Thyroid gland (tissue), 4 donors: ENCODE results near the gene MCCC1. TPM values are rescaled to one million over a fixed set of nuclear protein-coding genes. Genes with fewer than 3 reads are reported as not detected.

Experiments
- DNase-seq, 2 donors: peaks; one replicate each; pipeline ENCODE4 v3.0.0-alpha.2; 2019
- H3K27ac ChIP-seq, 3 donors: fragments of 200-600 bp; sonication (generic); 1 replicate in 2 of 3; 2 replicates in 1 of 3; pipeline ENCODE4 v1.5.1; 2016 to 2019; ENCODE audit warnings: mild to moderate bottlenecking in 1 of 3, moderate library complexity in 1 of 3
- H3K27me3 ChIP-seq: fragments of 200-600 bp; sonication (generic); one replicate; pipeline ENCODE4 v1.5.1; 2019
- H3K36me3 ChIP-seq, 2 donors: fragments of 200-600 bp; sonication (generic); one replicate each; pipeline ENCODE4 v1.5.1; 2016 to 2019
- H3K4me1 ChIP-seq, 2 donors: fragments of 200-600 bp; sonication (generic); one replicate each; pipeline ENCODE4 v1.5.1; 2017 to 2019
- H3K4me3 ChIP-seq, 3 donors: fragments of 200-600 bp; sonication (generic); replicated peaks in 1 of 3; 1 replicate in 2 of 3; 2 replicates in 1 of 3; pipeline ENCODE4 v1.5.1; 2016; ENCODE audit warnings: mild to moderate bottlenecking in 1 of 3
- H3K9me3 ChIP-seq: fragments of 200-600 bp; sonication (generic); one replicate; pipeline ENCODE4 v1.5.1; 2017
- CTCF ChIP-seq, 6 experiments: fragments of 200-600 bp in 3 of 6; fragments of 450-650 bp in 3 of 6; sonication (generic) in 3 of 6; IDR thresholded peaks; one replicate each; pipeline ENCODE4 v1.5.1; 2016 to 2019; ENCODE audit warnings: antibody characterized with exemption in 6 of 6, mild to moderate bottlenecking in 2 of 6, inconsistent platforms in 1 of 6, moderate library complexity in 1 of 6
- POLR2A ChIP-seq, 2 donors: fragments of 450-650 bp; IDR thresholded peaks; one replicate each; pipeline ENCODE4 v1.6.1; 2017; ENCODE audit warnings: antibody characterized with exemption in 2 of 2, mild to moderate bottlenecking in 2 of 2, moderate library complexity in 1 of 2
- WGBS, 2 donors: methylation state at CpG; one replicate each; pipeline ENCODE4 v1.1.5; 2017; 5-methylcytosine and 5-hydroxymethylcytosine counted together
- intact Hi-C: fragments of 100-400 bp; cut with DNase I; formaldehyde crosslinking; loops from one replicate; pipeline ENCODE4 v1.15.1; 2023
- total RNA-seq, 4 donors: library from RNA; depleted of rRNA; stranded (reverse); fragments of >200 nt; gene quantifications; one replicate each; pipeline ENCODE4 v1.2.3, GENCODE V29; 2016

Gene MCCC1
- total RNA-seq, 4 donors from 2014 or later = 32.9 to 59.6 (median 46.3) TPM

- H3K27me3 ChIP-seq = no peaks in the 10 kb centered on the region
- TF ChIP-seq CTCF (IDR thresholded peaks at IDR 0.05) (no peak), POLR2A (IDR thresholded peaks at IDR 0.05) (no peak)
- peaks cover 27 to 36% of the 10 kb centered on the region in 2 donors for H3K36me3 ChIP-seq
- WGBS, 2 donors = 90 to 92% methylated on average over 12 of the region's 12 CpGs
- H3K4me3 ChIP-seq = no peak overlapping the region
- DNase-seq = no peak
- intact Hi-C loops = no loop called here
- no peaks in the 10 kb centered on the region for H3K4me1 ChIP-seq
- H3K9me3 ChIP-seq = no peaks in the 10 kb centered on the region
- no peak overlapping the region for H3K27ac ChIP-seq
Observed at GRCh38 chr3:183038757-183039156, 60.5 kb downstream of the MCCC1 start.

- intact Hi-C loops = no loop called here
- Histone ChIP-seq H3K36me3 (peaks cover 27 to 38% of the 10 kb centered on the region in 2 donors), H3K27ac (no peak overlapping the region), H3K9me3 (no peaks in the 10 kb centered on the region), H3K4me3 (no peak overlapping the region), H3K4me1 (no peaks in the 10 kb centered on the region), H3K27me3 (no peaks in the 10 kb centered on the region)
- no peak for DNase-seq
- TF ChIP-seq CTCF (IDR thresholded peaks at IDR 0.05) (no peak), POLR2A (IDR thresholded peaks at IDR 0.05) (no peak)
- WGBS, 2 donors = 95 to 100% methylated on average over 2 of the region's 2 CpGs
Observed at GRCh38 chr3:183038221-183038620, 61.1 kb downstream of the MCCC1 start.

GRCh38 chr3:183033746-183034145 lies 65.5 kb downstream of the MCCC1 start:
- H3K4me1 ChIP-seq = no peaks in the 10 kb centered on the region
- intact Hi-C loops = no loop called here
- H3K27me3 ChIP-seq = no peaks in the 10 kb centered on the region
- H3K36me3 ChIP-seq = peaks cover 22 to 28% of the 10 kb centered on the region in 2 donors
- H3K27ac ChIP-seq = no peak overlapping the region
- DNase-seq = no peak
- H3K4me3 ChIP-seq = no peak overlapping the region
- TF ChIP-seq POLR2A (IDR thresholded peaks at IDR 0.05) (no peak), CTCF (IDR thresholded peaks at IDR 0.05) (no peak)
- WGBS, 2 donors = 94 to 95% methylated on average over 2 of the region's 2 CpGs
- no peaks in the 10 kb centered on the region for H3K9me3 ChIP-seq

GRCh38 chr3:183032880-183033555 lies 66.3 kb downstream of the MCCC1 start:
- H3K27ac ChIP-seq = no peak overlapping the region
- DNase-seq = no peak
- TF ChIP-seq POLR2A (IDR thresholded peaks at IDR 0.05) (no peak), CTCF (IDR thresholded peaks at IDR 0.05) (no peak)
- 95 to 97% methylated on average over 6 of the region's 6 CpGs for WGBS, 2 donors
- H3K4me1 ChIP-seq = no peaks in the 10 kb centered on the region
- intact Hi-C loops = no loop called here
- no peak overlapping the region for H3K4me3 ChIP-seq
- no peaks in the 10 kb centered on the region for H3K9me3 ChIP-seq
- peaks cover 17 to 32% of the 10 kb centered on the region in 2 donors for H3K36me3 ChIP-seq
- no peaks in the 10 kb centered on the region for H3K27me3 ChIP-seq

GRCh38 chr3:183031826-183032225 lies 67.5 kb downstream of the MCCC1 start:
- DNase-seq = no peak
- peaks cover 7 to 24% of the 10 kb centered on the region in 2 donors for H3K36me3 ChIP-seq
- H3K27ac ChIP-seq = no peak overlapping the region
- WGBS, 2 donors = 97 to 100% methylated on average over 1 of the region's 1 CpG
- H3K9me3 ChIP-seq = no peaks in the 10 kb centered on the region
- H3K4me3 ChIP-seq = no peak overlapping the region
- H3K27me3 ChIP-seq = no peaks in the 10 kb centered on the region
- intact Hi-C loops = no loop called here
- no peaks in the 10 kb centered on the region for H3K4me1 ChIP-seq
- TF ChIP-seq POLR2A (IDR thresholded peaks at IDR 0.05) = no peak
- no peak for TF ChIP-seq CTCF (IDR thresholded peaks at IDR 0.05)
